HG02678 (cell line): ENCODE measurements around the gene ARNT2.
"Not testable (repeated sequence)": the region's sequence is repeated elsewhere in the genome, so short reads cannot be mapped to it uniquely, and the experiment has no call there.

Source experiments
- ATAC-seq: cut with Tn5 transposase; IDR thresholded peaks from one replicate; pipeline ENCODE4 v1.9.1; 2021; ENCODE audit warnings: mild to moderate bottlenecking, moderate library complexity; ENCODE audit not compliant: unreplicated experiment

Gene ARNT2

DNA sequence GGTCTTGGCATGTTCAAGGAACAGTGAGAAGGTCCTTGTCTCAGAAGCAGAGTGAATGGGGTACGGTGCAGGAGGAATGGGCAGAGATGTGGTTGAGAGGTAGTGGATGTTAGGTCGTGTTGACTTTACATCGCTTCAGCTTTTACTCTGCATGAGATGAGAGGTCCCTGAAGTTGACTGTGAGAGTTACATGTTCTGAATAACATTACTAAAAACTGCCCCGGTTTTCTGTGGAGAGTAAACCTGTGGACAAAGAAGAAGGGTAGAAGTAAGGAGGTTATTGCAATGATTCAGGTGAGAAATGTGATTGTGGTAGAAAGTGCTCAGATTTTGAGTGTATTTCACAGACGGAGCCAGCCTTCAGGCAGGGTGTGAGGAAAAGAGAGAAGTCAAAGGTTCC is 105.6 kb downstream of the ARNT2 start:
- ATAC-seq = no peak

DNA sequence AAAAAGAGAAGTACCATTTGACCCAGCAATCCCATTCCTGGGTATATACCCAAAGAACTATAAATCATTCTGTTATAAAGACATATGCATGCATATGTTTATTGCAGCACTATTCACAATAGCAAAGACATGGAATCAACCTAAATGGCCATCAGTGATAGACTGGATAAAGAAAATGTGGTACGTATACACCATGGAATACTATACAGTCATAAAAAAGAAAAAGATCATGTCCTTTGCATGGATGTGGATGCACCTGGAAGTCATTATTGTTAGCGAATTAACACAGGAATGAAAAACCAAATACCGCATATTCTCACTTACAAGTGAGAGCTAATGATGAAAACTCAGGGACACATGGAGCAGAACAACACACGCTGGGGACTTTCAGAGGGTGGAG is 106.8 kb downstream of the ARNT2 start:
- ATAC-seq = not testable (repeated sequence)

DNA sequence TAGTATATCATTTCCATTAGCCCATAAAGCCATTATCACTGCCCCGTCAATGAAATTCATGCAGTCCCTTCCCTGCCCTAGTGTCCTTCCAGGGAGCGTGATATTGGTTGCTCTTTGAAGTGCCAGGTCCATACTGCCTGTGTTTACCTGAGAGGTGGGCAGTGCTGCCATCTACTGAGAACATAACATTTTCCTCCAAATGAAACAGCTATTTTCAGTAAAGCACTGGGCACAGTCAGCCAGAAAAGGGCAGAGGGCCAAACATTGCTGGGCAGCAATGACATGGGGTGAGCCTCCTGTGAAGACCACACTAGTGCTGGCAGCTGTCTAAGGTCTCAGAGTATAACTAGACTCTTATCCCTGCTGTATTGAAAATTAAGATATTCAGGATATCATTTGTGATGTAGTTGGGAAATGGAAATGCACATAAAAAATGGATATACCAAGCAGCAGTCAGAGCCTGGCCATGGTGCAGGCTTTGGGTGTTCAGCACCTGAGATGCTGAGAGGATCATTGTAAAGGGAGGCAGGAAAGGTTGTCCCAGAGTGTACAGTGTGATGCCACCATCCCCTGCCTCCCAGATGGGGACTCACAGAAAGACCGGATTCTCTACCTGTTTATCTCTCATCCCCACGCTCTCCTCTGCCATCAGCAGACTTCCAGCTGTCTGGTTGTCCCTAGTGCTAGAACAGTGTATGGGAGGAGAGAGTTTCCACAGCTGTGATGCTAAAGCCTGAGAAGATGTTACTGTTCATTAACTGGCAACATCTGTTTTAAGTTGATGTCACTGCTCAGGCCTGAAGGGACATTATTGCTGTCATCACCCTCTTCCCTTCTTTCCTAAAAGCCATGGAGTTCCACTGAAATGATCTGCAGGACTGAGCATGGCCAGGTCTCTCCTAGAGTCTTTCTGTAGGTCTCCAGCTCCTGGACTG is 108.8 kb downstream of the ARNT2 start:
- no peak for ATAC-seq

DNA sequence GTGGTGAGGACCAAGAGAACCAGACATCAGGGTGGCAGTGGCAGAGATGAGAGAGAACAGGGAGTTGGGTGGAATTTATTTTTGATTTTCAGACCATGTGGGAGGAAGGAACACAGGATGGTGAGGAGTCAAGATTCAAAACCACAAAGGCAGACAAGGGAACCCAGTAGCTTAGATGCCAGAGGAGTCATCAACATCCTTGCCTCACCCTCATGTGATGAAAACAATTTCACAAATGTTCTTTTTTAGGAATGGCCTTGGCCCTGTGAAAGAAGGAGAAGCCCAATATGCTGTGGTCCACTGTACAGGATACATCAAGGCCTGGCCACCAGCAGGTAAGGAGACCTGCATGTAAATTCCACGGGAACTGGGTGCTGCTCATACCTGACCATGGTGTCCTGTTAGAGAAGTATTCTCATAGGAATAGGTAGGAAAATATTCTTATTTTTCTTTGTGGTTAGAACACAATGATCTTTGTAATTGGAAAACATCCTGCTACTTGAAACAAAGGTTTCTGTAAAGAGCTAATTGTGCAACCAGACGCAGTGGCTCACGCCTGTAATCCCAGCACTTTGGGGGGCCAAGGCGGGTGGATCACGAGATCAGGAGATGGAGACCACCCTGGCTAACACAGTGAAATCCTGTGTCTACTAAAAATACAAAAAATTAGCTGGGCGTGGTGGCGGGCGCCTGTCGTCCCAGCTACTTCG is 110.0 kb downstream of the ARNT2 start:
- no peak for ATAC-seq

DNA sequence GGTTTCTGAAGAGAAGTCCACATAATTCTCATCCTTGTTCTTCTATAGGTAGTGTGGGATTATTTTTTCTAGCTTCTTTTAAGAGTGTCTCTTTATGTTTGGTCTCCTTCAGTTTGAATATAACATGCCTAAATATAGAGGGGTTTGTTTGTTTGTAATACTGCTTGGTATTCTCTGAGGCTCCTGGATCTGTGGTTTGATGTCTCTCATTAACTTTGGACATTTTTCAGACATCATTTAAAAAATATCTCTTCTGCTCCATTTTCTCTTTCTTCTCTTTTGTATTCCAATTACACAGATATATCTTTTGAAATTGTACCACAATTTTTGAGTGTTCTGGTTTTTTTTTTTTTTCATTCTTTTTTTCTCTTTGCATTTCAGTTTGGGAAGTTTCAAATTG is 113.1 kb downstream of the ARNT2 start:
- ATAC-seq = no peak

DNA sequence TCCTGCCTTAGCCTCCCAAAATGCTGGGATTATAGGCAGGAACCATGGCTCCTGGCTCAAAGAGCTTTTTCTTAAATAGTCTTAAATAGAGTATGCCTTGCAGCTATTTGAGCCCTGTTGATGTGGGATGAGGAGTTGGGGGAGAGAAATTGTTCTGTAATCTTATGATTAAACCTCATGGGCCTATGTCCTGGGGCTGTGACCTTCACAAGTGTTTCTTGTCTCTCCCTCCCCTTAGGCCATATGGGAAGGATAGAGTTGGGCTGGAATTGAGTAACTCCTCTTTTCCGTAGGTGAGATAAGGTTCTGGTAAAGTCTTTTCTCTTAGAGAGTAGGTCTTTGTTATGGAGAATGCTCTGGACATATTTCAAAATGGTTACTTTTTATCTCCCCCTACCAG is 114.3 kb downstream of the ARNT2 start:
- ATAC-seq = no peak

DNA sequence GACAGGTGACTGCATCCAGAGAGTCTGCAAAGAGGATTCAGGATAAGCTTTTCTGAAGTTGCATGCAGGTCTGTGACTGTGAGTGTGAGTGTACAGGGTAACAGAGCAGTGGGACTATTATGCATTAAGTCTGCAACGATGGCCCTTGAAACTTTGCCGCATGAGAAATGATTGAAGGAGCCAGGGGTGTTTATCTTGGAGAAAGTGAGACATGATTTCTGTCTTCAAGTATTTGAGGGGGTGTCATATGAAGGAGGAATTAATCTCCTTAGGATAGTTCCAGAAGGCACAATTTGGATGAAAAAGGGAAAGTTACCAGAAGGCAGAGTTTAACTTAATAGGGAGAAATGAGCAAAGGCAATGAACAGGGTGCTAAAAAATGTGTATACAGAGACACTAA is 119.6 kb downstream of the ARNT2 start:
- no peak for ATAC-seq

DNA sequence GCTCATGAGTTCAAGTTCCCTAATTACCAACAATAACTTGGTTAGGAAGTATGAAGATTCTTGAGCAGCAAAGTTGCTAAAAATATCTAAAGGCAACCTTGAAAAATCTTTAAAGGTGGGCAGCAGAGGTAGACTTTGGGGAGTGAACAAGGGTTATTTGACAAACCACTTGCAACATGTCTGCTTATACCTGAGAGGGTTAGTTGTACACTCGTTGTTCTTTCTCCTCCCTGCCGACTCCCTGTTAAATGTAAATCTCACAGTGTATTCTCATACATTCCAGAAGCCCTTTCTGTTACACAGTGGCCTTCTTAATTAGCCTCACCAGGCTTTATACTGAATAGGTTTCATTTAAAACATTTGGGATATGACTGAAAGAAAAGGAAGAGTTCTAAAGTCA is 121.7 kb downstream of the ARNT2 start:
- no peak for ATAC-seq

- no peak for ATAC-seq
Measured at GRCh38 chr15:80526556-80527340, 122.6 kb downstream of the ARNT2 start.

DNA sequence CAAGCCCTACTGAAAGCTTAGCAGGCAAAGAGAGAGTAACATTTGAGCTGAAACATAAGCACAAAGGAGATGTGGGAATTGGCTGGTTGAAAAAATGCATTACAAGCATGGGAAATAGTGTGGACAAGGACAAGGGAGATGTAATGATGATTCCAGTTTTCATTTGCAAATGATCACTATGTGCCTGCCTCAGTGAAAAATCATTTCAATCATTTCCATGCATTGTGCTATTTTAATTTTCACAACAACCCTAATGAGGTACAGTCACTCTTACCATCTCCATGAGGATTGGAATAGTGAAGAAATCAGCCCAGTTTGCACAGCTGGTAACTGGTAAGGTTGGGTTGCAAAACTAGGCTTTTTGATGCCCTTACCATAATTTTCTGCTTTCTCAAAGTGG is 123.2 kb downstream of the ARNT2 start:
- ATAC-seq = no peak

DNA sequence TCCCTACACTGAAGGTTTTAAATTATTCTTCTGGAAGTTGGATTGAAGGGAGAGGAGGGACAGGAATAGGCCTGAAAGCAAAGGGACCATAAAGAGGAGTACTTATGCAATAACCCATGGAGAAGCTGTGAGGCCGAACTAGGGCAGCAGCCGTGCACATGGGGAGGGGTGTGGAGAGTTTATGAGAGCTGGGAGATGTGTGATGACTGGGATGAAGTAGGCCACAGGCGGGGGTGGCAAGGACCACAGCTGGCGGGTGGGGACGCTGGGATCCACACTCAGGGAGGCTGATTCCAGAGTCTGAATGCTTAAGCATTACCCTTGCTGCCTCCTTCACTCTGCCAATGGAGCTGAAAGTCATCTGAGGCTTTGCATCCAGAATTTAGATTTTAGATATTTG is 123.8 kb downstream of the ARNT2 start:
- ATAC-seq = no peak

DNA sequence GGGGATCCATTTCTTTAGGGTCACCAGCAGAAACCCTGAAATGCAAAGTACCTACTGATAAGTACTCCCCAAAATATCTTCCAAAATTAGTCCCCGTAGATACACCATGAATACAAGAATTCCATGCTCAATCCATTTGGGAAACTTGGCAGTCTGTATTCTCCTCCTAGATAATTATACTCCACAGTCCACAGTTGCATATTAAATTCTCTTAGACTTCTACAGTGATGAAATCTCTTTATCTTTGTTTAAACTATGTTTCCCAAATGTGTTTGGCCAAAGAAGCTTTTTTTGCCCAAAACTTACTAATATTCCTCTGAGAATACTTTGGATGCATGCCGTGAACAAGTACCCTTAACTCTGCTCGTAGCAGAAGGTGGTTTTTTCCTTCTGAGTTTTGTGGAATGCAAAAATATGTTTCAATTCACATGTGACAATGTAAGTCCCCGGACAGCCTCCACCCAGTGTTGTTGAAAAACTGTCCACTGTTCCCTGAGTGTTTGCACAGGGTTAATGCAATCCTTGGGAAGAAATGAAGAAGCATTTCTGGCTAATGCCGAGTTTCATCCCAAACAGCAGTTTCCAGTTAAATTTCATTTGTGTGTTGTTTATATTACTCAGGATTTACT is 126.7 kb downstream of the ARNT2 start:
- ATAC-seq = no peak

- no peak for ATAC-seq
Measured at GRCh38 chr15:80531388-80531787, 127.2 kb downstream of the ARNT2 start.

DNA sequence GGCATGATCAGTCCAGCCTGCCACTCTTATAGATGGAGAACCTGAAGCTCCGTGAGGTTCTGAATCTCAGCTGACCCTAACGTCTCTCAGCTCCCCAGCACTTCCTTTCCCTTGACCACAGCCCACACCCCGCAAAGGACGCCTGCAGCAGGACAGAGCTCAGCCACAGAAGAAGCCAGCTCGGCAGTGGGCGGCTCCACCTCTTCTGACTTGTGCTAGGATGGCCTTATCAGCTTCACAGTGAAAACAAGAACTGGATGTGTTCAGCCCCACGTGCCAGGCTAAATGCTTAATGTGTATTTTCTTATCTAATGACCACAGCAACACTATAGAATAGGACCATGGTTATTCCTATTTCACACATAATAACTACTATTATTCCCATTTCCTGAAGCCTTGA is 127.6 kb downstream of the ARNT2 start:
- ATAC-seq = no peak

DNA sequence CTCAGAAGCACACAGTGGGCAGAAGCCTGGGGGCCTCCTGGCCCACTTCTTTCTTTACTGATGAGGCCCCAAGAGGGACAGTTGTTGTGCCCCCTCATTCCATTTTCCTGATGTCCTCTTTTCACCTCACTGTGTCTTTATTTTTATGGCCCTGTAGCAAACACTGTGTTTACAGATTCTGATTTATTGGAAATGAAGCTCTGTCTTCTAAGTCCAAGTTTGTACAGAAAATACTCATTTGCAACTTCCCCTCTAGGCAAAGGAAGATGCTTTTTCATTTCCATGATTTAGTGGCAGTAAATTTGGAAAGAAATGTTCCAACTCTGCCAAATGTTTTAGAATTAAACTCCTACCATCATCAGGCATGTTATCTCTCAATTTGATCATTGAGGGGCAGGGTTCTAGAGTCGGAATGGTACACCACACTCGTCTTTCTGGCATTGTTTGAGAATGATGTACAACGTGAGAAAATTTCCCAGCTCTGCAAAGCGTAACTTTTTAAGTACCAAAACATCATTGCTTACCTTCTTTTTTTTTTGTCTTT is 129.7 kb downstream of the ARNT2 start:
- ATAC-seq = no peak

- no peak for ATAC-seq
Measured at GRCh38 chr15:80536231-80536630, 132.0 kb downstream of the ARNT2 start.

DNA sequence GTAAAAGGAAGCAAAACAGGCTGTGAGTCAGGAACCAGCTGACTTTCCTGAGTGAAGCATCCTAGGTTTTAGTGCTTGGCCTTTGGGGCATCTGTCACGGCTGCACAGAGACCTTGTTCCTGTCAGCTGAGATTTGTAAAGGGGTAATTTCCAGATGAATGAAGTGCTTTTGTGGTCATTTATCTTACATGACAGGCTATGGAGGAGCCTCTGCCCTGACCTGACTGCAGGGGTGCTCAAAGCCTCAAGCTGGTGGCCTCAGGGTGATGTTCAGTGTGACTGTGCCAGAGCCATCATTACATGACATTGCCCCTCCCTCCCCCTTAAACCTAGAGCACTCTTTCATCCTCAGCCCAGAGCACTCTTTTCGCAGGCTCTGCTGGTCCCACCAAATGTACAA is 132.5 kb downstream of the ARNT2 start:
- no peak for ATAC-seq

- ATAC-seq = no peak
Measured at GRCh38 chr15:80545078-80545477, 140.9 kb downstream of the ARNT2 start.

DNA sequence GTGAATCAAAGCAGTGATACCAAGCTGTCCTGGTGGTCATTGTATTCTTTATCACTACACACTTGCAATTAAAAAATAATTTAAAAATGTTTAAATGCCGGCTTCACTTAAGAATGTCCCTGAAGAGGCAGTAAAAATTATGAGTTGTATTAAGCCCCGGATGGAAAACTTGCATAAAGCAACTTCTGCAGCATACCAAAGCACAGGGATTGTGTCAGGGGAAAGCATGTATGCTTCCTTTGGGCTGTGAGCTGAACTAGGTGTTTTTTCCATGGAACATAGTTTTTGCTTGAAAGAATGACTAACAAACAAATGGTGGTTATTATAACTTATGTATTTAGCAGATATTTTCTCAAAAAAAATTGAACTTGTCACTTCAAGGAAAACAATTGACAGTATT is 143.1 kb downstream of the ARNT2 start:
- ATAC-seq = no peak

GRCh38 chr15:80549191-80549590 is 145.0 kb downstream of the ARNT2 start:
- ATAC-seq = no peak

DNA sequence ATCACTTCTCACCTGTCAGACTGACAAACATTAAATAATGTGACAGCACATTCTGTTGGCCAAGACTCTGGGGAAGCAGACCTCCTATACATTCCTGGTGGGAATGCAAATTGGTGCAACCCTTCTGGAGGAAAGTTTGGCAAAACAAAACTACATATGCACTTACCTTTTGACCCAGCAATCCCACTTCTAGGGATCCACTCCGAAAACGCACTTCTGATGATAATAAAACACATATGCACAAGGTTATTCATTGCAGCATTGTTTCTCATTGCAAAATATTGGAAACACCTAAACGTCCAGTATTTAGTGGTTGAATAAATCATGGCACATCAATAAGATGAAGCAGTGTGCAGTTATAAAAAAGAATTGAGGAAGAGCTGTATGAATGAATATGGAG is 145.5 kb downstream of the ARNT2 start:
- ATAC-seq = no peak
